GM23338 (cell line): ENCODE measurements around the gene CARF. TPM values are rescaled to one million over a fixed set of nuclear protein-coding genes. Genes with fewer than 3 reads are reported as not detected.

Experiments used
- ATAC-seq: fragments of 200-7000 bp; cut with Tn5 transposase; 3 replicates; pipeline ENCODE4 v1.9.1; 2020
- DNase-seq: peaks from one replicate; pipeline ENCODE4 v3.0.0-alpha.2; 2015; ENCODE audit warnings: low spot score
- H2AFZ ChIP-seq: fragments of 200-600 bp; sonication (generic); 2 replicates; pipeline ENCODE4 v1.8.0; 2016; ENCODE audit warnings: antibody characterized with exemption, mild to moderate bottlenecking, moderate library complexity
- H3F3A ChIP-seq: fragments of 200-600 bp; sonication (generic); replicated peaks from 2 replicates; pipeline ENCODE4 v1.8.0; 2017; ENCODE audit warnings: antibody characterized with exemption, mixed run types, low read depth
- H3K27ac ChIP-seq: fragments of 200-600 bp; sonication (generic); 2 replicates; pipeline ENCODE4 v1.6.1; 2016; ENCODE audit warnings: low read depth
- H3K27me3 ChIP-seq: fragments of 200-600 bp; sonication (generic); 2 replicates; pipeline ENCODE4 v1.8.0; 2016; ENCODE audit warnings: mild to moderate bottlenecking, mixed run types, moderate library complexity; ENCODE audit not compliant: insufficient read depth
- H3K36me3 ChIP-seq: fragments of 200-600 bp; sonication (generic); 2 replicates; pipeline ENCODE4 v1.8.0; 2016; ENCODE audit warnings: mild to moderate bottlenecking; ENCODE audit not compliant: insufficient read depth
- H3K4me1 ChIP-seq: fragments of 200-600 bp; sonication (generic); 2 replicates; pipeline ENCODE4 v1.8.0; 2016; ENCODE audit warnings: mild to moderate bottlenecking, moderate library complexity; ENCODE audit not compliant: insufficient read depth
- H3K4me2 ChIP-seq: fragments of 200-600 bp; sonication (generic); 2 replicates; pipeline ENCODE4 v1.7.1; 2017; ENCODE audit warnings: mixed run types
- H3K4me3 ChIP-seq: fragments of 200-600 bp; sonication (generic); 2 replicates; pipeline ENCODE4 v1.6.1; 2016; ENCODE audit warnings: mixed run types
- H3K79me2 ChIP-seq: fragments of 200-600 bp; sonication (generic); replicated peaks from 2 replicates; pipeline ENCODE4 v1.8.0; 2017; ENCODE audit warnings: mild to moderate bottlenecking; ENCODE audit not compliant: insufficient read depth
- H3K9me2 ChIP-seq: fragments of 200-600 bp; sonication (generic); 2 replicates; pipeline ENCODE4 v1.8.0; 2017; ENCODE audit not compliant: insufficient read depth
- H4K20me1 ChIP-seq: fragments of 200-600 bp; sonication (generic); replicated peaks from 2 replicates; pipeline ENCODE4 v1.8.0; 2017; ENCODE audit warnings: mild to moderate bottlenecking; ENCODE audit not compliant: insufficient read depth
- H3K27ac Mint-ChIP-seq: 2 replicates; pipeline ENCODE4 v1.8.0; 2020; ENCODE audit warnings: inconsistent platforms, mild to moderate bottlenecking, moderate library complexity, mixed read lengths
- H3K27me3 Mint-ChIP-seq: 3 replicates; pipeline ENCODE4 v1.8.0; 2022; ENCODE audit warnings: low read depth, mild to moderate bottlenecking, moderate library complexity, mixed read lengths, inconsistent platforms; ENCODE audit not compliant: insufficient read depth, poor library complexity
- H3K36me3 Mint-ChIP-seq: 3 replicates; pipeline ENCODE4 v1.8.0; 2021; ENCODE audit warnings: low read depth, mild to moderate bottlenecking, inconsistent platforms, moderate library complexity, mixed read lengths
- H3K4me1 Mint-ChIP-seq: 3 replicates; pipeline ENCODE4 v1.8.0; 2020; ENCODE audit warnings: mild to moderate bottlenecking, inconsistent platforms, mixed read lengths
- H3K4me3 Mint-ChIP-seq: 3 replicates; pipeline ENCODE4 v1.8.0; 2021; ENCODE audit warnings: moderate library complexity, mild to moderate bottlenecking, inconsistent platforms, mixed read lengths
- H3K9me3 Mint-ChIP-seq: 3 replicates; pipeline ENCODE4 v1.8.0; 2020; ENCODE audit warnings: moderate library complexity, mild to moderate bottlenecking, inconsistent platforms, mixed read lengths
- CREB1 ChIP-seq: fragments of 250-450 bp; sonication (Bioruptor Pico); IDR thresholded peaks from 2 replicates; pipeline ENCODE4 v1.5.0; 2020; ENCODE audit warnings: low read depth, mild to moderate bottlenecking, moderate library complexity
- EZH2 ChIP-seq: fragments of 200-600 bp; sonication (generic); IDR thresholded peaks from one replicate; pipeline ENCODE4 v1.8.0; 2017; ENCODE audit warnings: antibody characterized with exemption, mild to moderate bottlenecking, low read depth; ENCODE audit not compliant: unreplicated experiment
- EZH2phosphoT487 ChIP-seq: fragments of 200-600 bp; sonication (generic); IDR thresholded peaks from one replicate; pipeline ENCODE4 v1.8.1; 2018; ENCODE audit warnings: antibody characterized with exemption; ENCODE audit not compliant: unreplicated experiment
- JUNB ChIP-seq: IDR thresholded peaks from one replicate; pipeline ENCODE4 v1.6.1; 2016; ENCODE audit warnings: antibody characterized with exemption; ENCODE audit not compliant: unreplicated experiment
- NANOG ChIP-seq: IDR thresholded peaks from 2 replicates; pipeline ENCODE4 v1.6.1; 2016; ENCODE audit warnings: antibody characterized with exemption, borderline replicate concordance
- POLR2AphosphoS5 ChIP-seq: IDR thresholded peaks from 2 replicates; pipeline ENCODE4 v1.6.1; 2016; ENCODE audit warnings: antibody characterized with exemption, low read depth
- STAT1 ChIP-seq: IDR thresholded peaks from one replicate; pipeline ENCODE4 v1.6.1; 2016; ENCODE audit warnings: antibody characterized with exemption; ENCODE audit not compliant: unreplicated experiment
- ZNF114 ChIP-seq: fragments of 250-450 bp; sonication (Bioruptor Pico); IDR thresholded peaks from 2 replicates; pipeline ENCODE4 v1.5.0; 2020; ENCODE audit warnings: mild to moderate bottlenecking, moderate library complexity
- ZNF331 ChIP-seq: fragments of 250-450 bp; sonication (Bioruptor Pico); IDR thresholded peaks from 2 replicates; pipeline ENCODE4 v1.5.0; 2020; ENCODE audit warnings: low read depth, mild to moderate bottlenecking, moderate library complexity
- polyA plus RNA-seq: library from polyadenylated mRNA; unstranded; fragments of >200 nt; fragmentation: Nextera tagmentation; extraction: Ambion mirVana; gene quantifications from 2 replicates; pipeline ENCODE4 v1.2.1, GENCODE V29; 2016
- total RNA-seq: library from RNA; depleted of rRNA; stranded (reverse); fragments of >200 nt; shearing (Covaris generic); gene quantifications from 2 replicates; pipeline ENCODE4 v1.2.3, GENCODE V29; 2014
- TF ChIP-seq, protein P1 (sequence below): IDR thresholded peaks from one replicate; pipeline ENCODE4 v1.6.1; 2018; ENCODE audit warnings: antibody characterized with exemption; ENCODE audit not compliant: unreplicated experiment
- TF ChIP-seq, protein P2 (sequence below): IDR thresholded peaks from 2 replicates; pipeline ENCODE4 v1.6.1; 2016; ENCODE audit warnings: antibody characterized with exemption
- TF ChIP-seq, protein P3 (sequence below): fragments of 250-450 bp; sonication (Bioruptor Pico); IDR thresholded peaks from 2 replicates; pipeline ENCODE4 v1.5.0; 2020; ENCODE audit warnings: mild to moderate bottlenecking, moderate library complexity
- TF ChIP-seq, protein P4 (sequence below), 2 experiments: fragments of 200-600 bp in 1 of 2; sonication (generic) in 1 of 2; conservative IDR thresholded peaks; 2 replicates each; pipeline versions ENCODE4 v1.5.1 to v1.6.1; 2016 to 2017; ENCODE audit warnings: antibody characterized with exemption in 2 of 2, low read depth in 2 of 2, mild to moderate bottlenecking in 2 of 2, moderate library complexity in 1 of 2

CARF gene
- total and polyA plus RNA-seq, 2 experiments from 2014 or later: 1.7 to 3.3 TPM

DNA sequence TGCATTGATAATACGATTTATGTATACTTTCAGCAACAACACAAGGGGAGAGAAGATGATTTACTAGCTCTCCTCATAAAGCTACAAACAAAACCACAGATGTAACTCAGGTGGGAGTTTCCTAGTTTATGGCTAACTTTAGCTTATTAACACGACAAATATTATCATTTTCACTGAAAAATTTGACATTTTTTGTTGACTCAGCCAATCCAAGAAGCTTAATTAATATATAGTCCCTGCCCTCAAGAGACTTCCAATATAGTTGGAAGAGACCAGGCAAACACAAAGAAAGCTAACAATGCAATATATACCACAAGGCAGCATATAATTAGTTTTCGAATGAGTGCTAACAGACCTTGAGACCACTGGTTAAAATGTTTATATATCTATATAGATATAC, 1.4 kb upstream of the CARF start:
- Histone ChIP-seq H3K79me2 (peaks cover 58% of the 10 kb centered on the region), H4K20me1 (peaks cover 15% of the 10 kb centered on the region; the same call in 1 of the 2 replicates), H3K36me3 (peaks cover 12% of the 10 kb centered on the region), H3F3A (no peaks in the 10 kb centered on the region), H3K27me3 (no peaks in the 10 kb centered on the region), H2AFZ (no peak overlapping the region), H3K9me2 (no peaks in the 10 kb centered on the region), H3K4me2 (peak overlapping the region; percentile 93), H3K4me1 (no peaks in the 10 kb centered on the region), H3K4me3 (peak overlapping the region; percentile 78), H3K27ac (no peak overlapping the region)
- peak overlapping the region; percentile 52; the same call in 1 of the 2 replicates for H3K27ac Mint-ChIP-seq
- TF ChIP-seq, protein P1, sequence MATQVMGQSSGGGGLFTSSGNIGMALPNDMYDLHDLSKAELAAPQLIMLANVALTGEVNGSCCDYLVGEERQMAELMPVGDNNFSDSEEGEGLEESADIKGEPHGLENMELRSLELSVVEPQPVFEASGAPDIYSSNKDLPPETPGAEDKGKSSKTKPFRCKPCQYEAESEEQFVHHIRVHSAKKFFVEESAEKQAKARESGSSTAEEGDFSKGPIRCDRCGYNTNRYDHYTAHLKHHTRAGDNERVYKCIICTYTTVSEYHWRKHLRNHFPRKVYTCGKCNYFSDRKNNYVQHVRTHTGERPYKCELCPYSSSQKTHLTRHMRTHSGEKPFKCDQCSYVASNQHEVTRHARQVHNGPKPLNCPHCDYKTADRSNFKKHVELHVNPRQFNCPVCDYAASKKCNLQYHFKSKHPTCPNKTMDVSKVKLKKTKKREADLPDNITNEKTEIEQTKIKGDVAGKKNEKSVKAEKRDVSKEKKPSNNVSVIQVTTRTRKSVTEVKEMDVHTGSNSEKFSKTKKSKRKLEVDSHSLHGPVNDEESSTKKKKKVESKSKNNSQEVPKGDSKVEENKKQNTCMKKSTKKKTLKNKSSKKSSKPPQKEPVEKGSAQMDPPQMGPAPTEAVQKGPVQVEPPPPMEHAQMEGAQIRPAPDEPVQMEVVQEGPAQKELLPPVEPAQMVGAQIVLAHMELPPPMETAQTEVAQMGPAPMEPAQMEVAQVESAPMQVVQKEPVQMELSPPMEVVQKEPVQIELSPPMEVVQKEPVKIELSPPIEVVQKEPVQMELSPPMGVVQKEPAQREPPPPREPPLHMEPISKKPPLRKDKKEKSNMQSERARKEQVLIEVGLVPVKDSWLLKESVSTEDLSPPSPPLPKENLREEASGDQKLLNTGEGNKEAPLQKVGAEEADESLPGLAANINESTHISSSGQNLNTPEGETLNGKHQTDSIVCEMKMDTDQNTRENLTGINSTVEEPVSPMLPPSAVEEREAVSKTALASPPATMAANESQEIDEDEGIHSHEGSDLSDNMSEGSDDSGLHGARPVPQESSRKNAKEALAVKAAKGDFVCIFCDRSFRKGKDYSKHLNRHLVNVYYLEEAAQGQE: no peak
- TF ChIP-seq, protein P2, sequence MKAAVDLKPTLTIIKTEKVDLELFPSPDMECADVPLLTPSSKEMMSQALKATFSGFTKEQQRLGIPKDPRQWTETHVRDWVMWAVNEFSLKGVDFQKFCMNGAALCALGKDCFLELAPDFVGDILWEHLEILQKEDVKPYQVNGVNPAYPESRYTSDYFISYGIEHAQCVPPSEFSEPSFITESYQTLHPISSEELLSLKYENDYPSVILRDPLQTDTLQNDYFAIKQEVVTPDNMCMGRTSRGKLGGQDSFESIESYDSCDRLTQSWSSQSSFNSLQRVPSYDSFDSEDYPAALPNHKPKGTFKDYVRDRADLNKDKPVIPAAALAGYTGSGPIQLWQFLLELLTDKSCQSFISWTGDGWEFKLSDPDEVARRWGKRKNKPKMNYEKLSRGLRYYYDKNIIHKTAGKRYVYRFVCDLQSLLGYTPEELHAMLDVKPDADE: no peak
- TF ChIP-seq, protein P3, sequence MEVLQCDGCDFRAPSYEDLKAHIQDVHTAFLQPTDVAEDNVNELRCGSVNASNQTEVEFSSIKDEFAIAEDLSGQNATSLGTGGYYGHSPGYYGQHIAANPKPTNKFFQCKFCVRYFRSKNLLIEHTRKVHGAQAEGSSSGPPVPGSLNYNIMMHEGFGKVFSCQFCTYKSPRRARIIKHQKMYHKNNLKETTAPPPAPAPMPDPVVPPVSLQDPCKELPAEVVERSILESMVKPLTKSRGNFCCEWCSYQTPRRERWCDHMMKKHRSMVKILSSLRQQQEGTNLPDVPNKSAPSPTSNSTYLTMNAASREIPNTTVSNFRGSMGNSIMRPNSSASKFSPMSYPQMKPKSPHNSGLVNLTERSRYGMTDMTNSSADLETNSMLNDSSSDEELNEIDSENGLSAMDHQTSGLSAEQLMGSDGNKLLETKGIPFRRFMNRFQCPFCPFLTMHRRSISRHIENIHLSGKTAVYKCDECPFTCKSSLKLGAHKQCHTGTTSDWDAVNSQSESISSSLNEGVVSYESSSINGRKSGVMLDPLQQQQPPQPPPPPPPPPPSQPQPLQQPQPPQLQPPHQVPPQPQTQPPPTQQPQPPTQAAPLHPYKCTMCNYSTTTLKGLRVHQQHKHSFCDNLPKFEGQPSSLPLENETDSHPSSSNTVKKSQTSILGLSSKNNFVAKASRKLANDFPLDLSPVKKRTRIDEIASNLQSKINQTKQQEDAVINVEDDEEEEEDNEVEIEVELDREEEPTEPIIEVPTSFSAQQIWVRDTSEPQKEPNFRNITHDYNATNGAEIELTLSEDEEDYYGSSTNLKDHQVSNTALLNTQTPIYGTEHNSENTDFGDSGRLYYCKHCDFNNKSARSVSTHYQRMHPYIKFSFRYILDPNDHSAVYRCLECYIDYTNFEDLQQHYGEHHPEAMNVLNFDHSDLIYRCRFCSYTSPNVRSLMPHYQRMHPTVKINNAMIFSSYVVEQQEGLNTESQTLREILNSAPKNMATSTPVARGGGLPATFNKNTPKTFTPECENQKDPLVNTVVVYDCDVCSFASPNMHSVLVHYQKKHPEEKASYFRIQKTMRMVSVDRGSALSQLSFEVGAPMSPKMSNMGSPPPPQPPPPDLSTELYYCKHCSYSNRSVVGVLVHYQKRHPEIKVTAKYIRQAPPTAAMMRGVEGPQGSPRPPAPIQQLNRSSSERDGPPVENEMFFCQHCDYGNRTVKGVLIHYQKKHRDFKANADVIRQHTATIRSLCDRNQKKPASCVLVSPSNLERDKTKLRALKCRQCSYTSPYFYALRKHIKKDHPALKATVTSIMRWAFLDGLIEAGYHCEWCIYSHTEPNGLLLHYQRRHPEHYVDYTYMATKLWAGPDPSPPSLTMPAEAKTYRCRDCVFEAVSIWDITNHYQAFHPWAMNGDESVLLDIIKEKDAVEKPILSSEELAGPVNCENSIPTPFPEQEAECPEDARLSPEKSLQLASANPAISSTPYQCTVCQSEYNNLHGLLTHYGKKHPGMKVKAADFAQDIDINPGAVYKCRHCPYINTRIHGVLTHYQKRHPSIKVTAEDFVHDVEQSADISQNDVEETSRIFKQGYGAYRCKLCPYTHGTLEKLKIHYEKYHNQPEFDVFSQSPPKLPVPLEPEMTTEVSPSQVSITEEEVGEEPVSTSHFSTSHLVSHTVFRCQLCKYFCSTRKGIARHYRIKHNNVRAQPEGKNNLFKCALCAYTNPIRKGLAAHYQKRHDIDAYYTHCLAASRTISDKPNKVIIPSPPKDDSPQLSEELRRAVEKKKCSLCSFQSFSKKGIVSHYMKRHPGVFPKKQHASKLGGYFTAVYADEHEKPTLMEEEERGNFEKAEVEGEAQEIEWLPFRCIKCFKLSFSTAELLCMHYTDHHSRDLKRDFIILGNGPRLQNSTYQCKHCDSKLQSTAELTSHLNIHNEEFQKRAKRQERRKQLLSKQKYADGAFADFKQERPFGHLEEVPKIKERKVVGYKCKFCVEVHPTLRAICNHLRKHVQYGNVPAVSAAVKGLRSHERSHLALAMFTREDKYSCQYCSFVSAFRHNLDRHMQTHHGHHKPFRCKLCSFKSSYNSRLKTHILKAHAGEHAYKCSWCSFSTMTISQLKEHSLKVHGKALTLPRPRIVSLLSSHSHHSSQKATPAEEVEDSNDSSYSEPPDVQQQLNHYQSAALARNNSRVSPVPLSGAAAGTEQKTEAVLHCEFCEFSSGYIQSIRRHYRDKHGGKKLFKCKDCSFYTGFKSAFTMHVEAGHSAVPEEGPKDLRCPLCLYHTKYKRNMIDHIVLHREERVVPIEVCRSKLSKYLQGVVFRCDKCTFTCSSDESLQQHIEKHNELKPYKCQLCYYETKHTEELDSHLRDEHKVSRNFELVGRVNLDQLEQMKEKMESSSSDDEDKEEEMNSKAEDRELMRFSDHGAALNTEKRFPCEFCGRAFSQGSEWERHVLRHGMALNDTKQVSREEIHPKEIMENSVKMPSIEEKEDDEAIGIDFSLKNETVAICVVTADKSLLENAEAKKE (CRISPR knock-in tag): no peak
- TF ChIP-seq, protein P4, sequence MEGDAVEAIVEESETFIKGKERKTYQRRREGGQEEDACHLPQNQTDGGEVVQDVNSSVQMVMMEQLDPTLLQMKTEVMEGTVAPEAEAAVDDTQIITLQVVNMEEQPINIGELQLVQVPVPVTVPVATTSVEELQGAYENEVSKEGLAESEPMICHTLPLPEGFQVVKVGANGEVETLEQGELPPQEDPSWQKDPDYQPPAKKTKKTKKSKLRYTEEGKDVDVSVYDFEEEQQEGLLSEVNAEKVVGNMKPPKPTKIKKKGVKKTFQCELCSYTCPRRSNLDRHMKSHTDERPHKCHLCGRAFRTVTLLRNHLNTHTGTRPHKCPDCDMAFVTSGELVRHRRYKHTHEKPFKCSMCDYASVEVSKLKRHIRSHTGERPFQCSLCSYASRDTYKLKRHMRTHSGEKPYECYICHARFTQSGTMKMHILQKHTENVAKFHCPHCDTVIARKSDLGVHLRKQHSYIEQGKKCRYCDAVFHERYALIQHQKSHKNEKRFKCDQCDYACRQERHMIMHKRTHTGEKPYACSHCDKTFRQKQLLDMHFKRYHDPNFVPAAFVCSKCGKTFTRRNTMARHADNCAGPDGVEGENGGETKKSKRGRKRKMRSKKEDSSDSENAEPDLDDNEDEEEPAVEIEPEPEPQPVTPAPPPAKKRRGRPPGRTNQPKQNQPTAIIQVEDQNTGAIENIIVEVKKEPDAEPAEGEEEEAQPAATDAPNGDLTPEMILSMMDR (conservative IDR thresholded peaks at IDR 0.05; ENCODE audit: low read depth in 2 of 2): no peak
- TF ChIP-seq STAT1 (no peak), CREB1 (CRISPR knock-in tag) (no peak), EZH2phosphoT487 (no peak), POLR2AphosphoS5 (no peak), JUNB (no peak), EZH2 (no peak), ZNF331 (CRISPR knock-in tag) (no peak), NANOG (no peak), ZNF114 (CRISPR knock-in tag) (no peak)
- DNase-seq (no peak), ATAC-seq (no peak)
- H3K36me3 Mint-ChIP-seq: peaks cover 37% of the 10 kb centered on the region
- H3K4me3 Mint-ChIP-seq: peak overlapping the region; percentile 100
- H3K9me3 Mint-ChIP-seq: peaks cover 4% of the 10 kb centered on the region; the same call in 1 of the 3 replicates
- H3K27me3 Mint-ChIP-seq: no peaks in the 10 kb centered on the region
- H3K4me1 Mint-ChIP-seq: peaks cover 5% of the 10 kb centered on the region; the same call in 2 of the 3 replicates
